Lower leg skin (tissue), 4 donors: ENCODE measurements around the gene KMT2E. TPM values are rescaled to one million over a fixed set of nuclear protein-coding genes. Genes with fewer than 3 reads are reported as not detected.
A peak's percentile ranks its signal among the peaks of the same experiment; 100 is the strongest.
"Not testable (repeated sequence)": the region's sequence is repeated elsewhere in the genome, so short reads cannot be mapped to it uniquely, and the experiment has no call there.

ENCODE experiments used
- DNase-seq, 2 donors: peaks; one replicate each; pipeline ENCODE4 v3.0.0-alpha.2; 2019; ENCODE audit warnings: low spot score in 2 of 2
- H3K4me3 ChIP-seq: fragments of 200-600 bp; sonication (generic); 2 replicates; pipeline ENCODE4 v1.5.1; 2017; ENCODE audit warnings: mild to moderate bottlenecking, low read depth; ENCODE audit not compliant: poor library complexity, severe bottlenecking
- POLR2A ChIP-seq, 2 donors: fragments of 450-650 bp; IDR thresholded peaks; one replicate each; pipeline ENCODE4 v1.6.1; 2016 to 2017; ENCODE audit warnings: antibody characterized with exemption in 2 of 2, mild to moderate bottlenecking in 1 of 2, moderate library complexity in 1 of 2
- WGBS, 2 donors: methylation state at CpG; one replicate each; pipeline ENCODE4 v1.1.5; 2018; 5-methylcytosine and 5-hydroxymethylcytosine counted together
- intact Hi-C: fragments of 100-400 bp; cut with DNase I; formaldehyde crosslinking; loops from one replicate; pipeline ENCODE4 v1.15.0; 2023; ENCODE audit warnings: low total_unique reads
- total RNA-seq, 4 donors: library from RNA; depleted of rRNA; stranded (reverse); fragments of >200 nt; gene quantifications; one replicate each; pipeline ENCODE4 v1.1.0, GENCODE V29; 2016
- TF ChIP-seq, protein P1 (sequence below), 3 donors: fragments of 450-650 bp; IDR thresholded peaks; one replicate each; pipeline ENCODE4 v1.5.1; 2016; ENCODE audit warnings: antibody characterized with exemption in 3 of 3, mild to moderate bottlenecking in 3 of 3, moderate library complexity in 2 of 3

Gene KMT2E
- total RNA-seq, 4 donors from 2014 or later, result 86.4 to 130 (median 114) TPM

DNA sequence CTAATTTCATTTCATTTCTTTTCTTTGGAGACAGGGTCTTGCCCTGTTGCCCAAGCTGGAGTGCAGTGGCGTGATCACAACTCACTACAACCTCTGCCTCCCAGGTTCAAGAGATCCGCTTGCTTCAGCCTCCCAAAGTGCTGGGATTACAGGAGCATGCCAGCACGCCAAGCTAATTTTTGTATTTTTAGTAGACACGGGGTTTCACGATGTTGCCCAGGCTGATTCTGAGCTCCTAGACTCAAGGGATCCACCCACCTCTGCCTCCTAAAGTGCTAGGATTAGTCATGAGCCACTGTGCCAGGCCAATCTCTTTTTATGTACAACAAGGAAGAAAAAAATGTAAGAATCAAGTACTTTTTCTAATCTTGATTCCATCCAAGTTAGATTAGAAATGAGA, 10.7 kb upstream of the KMT2E start:
- H3K4me3 ChIP-seq, result no peak overlapping the region
- TF ChIP-seq, protein P1, sequence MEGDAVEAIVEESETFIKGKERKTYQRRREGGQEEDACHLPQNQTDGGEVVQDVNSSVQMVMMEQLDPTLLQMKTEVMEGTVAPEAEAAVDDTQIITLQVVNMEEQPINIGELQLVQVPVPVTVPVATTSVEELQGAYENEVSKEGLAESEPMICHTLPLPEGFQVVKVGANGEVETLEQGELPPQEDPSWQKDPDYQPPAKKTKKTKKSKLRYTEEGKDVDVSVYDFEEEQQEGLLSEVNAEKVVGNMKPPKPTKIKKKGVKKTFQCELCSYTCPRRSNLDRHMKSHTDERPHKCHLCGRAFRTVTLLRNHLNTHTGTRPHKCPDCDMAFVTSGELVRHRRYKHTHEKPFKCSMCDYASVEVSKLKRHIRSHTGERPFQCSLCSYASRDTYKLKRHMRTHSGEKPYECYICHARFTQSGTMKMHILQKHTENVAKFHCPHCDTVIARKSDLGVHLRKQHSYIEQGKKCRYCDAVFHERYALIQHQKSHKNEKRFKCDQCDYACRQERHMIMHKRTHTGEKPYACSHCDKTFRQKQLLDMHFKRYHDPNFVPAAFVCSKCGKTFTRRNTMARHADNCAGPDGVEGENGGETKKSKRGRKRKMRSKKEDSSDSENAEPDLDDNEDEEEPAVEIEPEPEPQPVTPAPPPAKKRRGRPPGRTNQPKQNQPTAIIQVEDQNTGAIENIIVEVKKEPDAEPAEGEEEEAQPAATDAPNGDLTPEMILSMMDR (IDR thresholded peaks at IDR 0.05), result no peak
- no peak for TF ChIP-seq POLR2A (IDR thresholded peaks at IDR 0.05)
- WGBS, 2 donors, result 12 to 14% methylated on average over 5 of the region's 5 CpGs
- DNase-seq, result peak; percentile 61 to 84
- intact Hi-C loops, result no loop called here

DNA sequence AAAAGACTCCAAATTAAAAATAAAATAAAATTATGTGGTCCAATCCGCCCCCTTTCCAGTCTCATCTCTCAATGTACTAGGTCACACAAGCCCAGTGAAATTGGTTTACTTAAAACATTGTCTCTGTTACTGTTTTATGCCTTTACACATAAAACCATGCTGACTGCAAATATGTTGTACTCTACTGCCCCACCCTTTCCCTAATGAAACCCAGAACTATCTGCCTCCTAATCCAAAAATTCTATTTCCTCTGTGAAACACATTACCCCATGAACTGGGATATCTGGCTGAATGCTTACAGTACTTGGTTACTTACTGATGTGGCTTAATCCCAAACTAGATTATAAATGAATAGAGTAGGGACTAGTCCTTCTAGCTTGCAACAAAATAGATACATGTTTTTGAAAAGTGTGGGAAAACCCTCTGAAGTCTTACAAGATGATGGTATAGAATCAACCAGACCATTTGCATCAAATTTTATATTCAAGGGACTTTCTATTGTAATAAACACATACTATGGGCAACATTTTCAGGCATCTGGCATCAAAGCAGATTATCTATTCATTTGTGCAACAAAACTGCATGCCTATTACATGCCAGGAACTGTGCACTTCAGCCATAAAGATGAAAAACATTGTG, 10.0 kb upstream of the KMT2E start:
- 38 to 68% methylated on average over 1 of the region's 1 CpG for WGBS, 2 donors

DNA sequence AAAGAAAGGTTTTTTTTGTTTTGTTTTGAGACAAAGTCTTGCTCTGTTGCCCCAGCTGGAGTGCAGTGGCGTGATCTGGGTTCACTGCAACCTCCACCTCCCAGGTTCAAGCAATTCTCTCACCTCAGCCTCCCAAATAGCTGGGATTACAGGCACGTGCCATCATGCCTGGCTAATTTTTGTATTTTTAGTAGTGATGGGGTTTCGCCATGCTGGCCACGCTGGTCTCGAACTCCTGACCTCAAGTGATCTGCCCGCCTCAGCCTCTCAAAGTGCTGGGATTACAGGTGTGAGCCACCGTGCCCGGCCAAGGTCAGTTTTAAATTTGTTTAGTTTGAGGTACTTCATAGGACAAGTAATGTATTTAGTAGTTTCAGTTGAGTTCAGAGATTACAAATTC, 9.0 kb upstream of the KMT2E start:
- 82 to 86% methylated on average over 8 of the region's 8 CpGs for WGBS, 2 donors
- intact Hi-C loops, H3K4me3 ChIP-seq, DNase-seq: not testable (repeated sequence)

More for the DNA sequence above, 10.0 kb upstream of the KMT2E start:
- TF ChIP-seq, protein P1 (IDR thresholded peaks at IDR 0.05), result no peak
- TF ChIP-seq POLR2A (IDR thresholded peaks at IDR 0.05), result no peak
- intact Hi-C loops, result no loop called here
- no peak overlapping the region for H3K4me3 ChIP-seq
- DNase-seq, result no peak

DNA sequence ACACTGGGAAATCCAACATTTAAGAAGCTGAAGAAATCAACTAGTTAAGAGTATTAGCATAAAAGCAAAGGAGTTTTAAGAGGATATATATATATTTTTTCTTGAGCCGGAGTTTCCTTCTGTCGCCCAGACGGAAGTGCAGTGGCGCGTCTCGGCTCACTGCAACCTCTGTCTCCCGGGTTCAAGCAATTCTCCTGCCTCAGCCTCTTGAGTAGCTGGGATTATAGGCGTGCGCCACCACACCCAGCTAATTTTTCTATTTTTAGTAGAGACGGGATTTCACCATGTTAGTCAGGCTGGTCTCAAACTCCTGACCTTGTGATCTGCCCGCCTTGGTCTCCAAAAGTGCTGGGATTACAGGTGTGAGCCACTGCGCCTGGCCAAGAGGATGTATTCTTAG, 8.5 kb upstream of the KMT2E start:
- H3K4me3 ChIP-seq, DNase-seq, intact Hi-C loops: not testable (repeated sequence)
- whole genome bisulfite sequencing, 2 donors, result 90 to 93% methylated on average over 12 of the region's 12 CpGs

DNA sequence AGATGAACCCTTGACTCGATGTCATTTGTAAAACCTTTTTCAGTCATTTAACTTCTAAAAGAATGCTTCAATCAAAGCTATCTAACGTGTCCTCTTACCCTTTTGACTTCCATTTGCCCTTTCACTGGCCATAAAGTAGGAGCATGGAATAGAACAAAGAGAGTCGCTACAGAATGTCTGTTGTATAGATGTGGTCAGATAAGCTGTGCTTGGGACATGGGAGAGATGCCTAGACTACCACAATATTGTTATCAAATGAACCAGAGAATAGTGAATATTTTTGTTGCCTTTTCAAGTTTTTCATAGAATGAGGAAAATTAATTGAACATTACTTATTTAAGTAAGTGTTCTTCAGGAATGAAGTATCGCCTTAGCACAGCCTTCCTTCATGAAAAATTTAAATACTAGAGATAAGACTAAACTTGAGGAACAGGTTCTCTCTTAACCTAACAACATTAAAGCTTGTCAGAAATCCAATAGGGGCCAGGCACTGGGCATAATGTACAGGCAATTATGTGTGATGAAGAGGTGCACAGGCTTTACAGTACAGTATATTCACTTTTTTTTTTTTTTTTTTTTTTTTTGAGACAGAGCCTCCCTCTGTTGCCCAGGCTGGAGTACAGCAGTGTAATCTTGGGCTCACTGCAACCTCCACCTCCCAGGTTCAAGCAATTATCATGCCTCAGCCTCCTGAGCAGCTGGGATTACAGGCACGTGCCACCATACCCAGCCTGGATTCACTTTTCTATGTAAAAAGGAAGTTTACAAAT, 7.5 kb upstream of the KMT2E start:
- 34 to 38% methylated on average over 5 of the region's 5 CpGs for WGBS, 2 donors
- H3K4me3 ChIP-seq, result no peak overlapping the region
- no peak for DNase-seq
- intact Hi-C loops, result no loop called here
- TF ChIP-seq POLR2A (IDR thresholded peaks at IDR 0.05), result no peak

DNA sequence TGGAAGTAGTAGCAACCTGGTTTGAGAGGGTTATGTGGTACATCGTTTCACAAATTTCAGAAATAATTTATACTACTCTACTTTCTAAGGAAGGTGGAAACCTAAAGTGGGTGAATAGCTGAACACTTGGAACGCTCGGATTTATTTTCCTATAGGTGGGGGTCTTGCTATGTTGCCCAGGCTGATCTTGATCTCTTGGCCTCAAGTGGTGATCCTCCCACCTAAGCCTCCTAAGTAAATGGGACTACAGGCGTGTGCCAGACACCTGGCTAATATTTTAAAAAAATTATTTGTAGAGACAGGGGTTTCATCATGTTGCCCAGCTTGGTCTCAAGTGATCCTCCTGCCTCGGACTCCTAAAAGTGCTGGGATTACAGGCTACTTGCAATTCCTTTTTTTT, 6.7 kb upstream of the KMT2E start:
- no peak for DNase-seq
- 85 to 89% methylated on average over 5 of the region's 5 CpGs for WGBS, 2 donors

More for the DNA sequence above, 6.7 kb upstream of the KMT2E start:
- TF ChIP-seq, protein P1 (IDR thresholded peaks at IDR 0.05), result no peak
- no peak for TF ChIP-seq POLR2A (IDR thresholded peaks at IDR 0.05)
- H3K4me3 ChIP-seq, result no peak overlapping the region
- intact Hi-C loops, result no loop called here
